Colonic mucosa (tissue), 4 donors: ENCODE results near the gene ST3GAL3. TPM values are rescaled to one million over a fixed set of nuclear protein-coding genes. Genes with fewer than 3 reads are reported as not detected.
A peak's percentile ranks its signal among the peaks of the same experiment; 100 is the strongest.

ENCODE experiments used
- DNase-seq: peaks from one replicate; pipeline ENCODE4 v3.0.0-alpha.2; 2020
- H3K27ac ChIP-seq: fragments of 200-600 bp; one replicate; pipeline ENCODE4 v1.8.0; 2021
- H3K27me3 ChIP-seq: fragments of 200-600 bp; one replicate; pipeline ENCODE4 v1.8.0; 2021
- H3K36me3 ChIP-seq: fragments of 200-600 bp; one replicate; pipeline ENCODE4 v1.8.0; 2021
- H3K4me1 ChIP-seq: fragments of 200-600 bp; one replicate; pipeline ENCODE4 v1.8.0; 2021; ENCODE audit warnings: mild to moderate bottlenecking
- H3K4me3 ChIP-seq: fragments of 200-600 bp; one replicate; pipeline ENCODE4 v1.8.0; 2021
- H3K9ac ChIP-seq, 2 donors: one replicate each; pipeline ENCODE4 v1.7.0; 2013; ENCODE audit warnings: control low read depth in 2 of 2, low read depth in 2 of 2, low read length in 2 of 2
- H3K9me3 ChIP-seq: fragments of 200-600 bp; one replicate; pipeline ENCODE4 v1.8.0; 2021
- CTCF ChIP-seq: fragments of 200-600 bp; IDR thresholded peaks from one replicate; pipeline ENCODE4 v1.8.0; 2022; ENCODE audit warnings: antibody characterized with exemption, mild to moderate bottlenecking
- intact Hi-C: fragments of 100-400 bp; cut with DNase I; formaldehyde crosslinking; loops from one replicate; pipeline ENCODE4 v1.14.1; 2022
- total RNA-seq, 2 donors: library from RNA; stranded (reverse); fragmentation: NEBNext Ultra II Directional in 1 of 2; extraction: Animal tissue kit (Norgen Biotek cat#: 25700) in 1 of 2; gene quantifications; one replicate each; pipeline ENCODE4 v1.2.1, GENCODE V29; 2021
- donor health status: healthy.
- donor health status: DM: no; HTN: no; CAD: no.
- donor health status: DM: no; HTN: no; CAD: no.

Gene ST3GAL3
- total RNA-seq, 2 donors from 2014 or later: 5.1 to 6.0 TPM

GRCh38 chr1:43850591-43851233, 143.4 kb downstream of the ST3GAL3 start:
- TF ChIP-seq CTCF: no peak
- intact Hi-C loops: no loop called here
- DNase-seq: no peak
- Histone ChIP-seq H3K36me3 (no peaks in the 10 kb centered on the region), H3K9ac (no peak overlapping the region), H3K27ac (no peak overlapping the region), H3K4me3 (no peak overlapping the region), H3K4me1 (peaks cover 5% of the 10 kb centered on the region), H3K9me3 (no peaks in the 10 kb centered on the region), H3K27me3 (no peaks in the 10 kb centered on the region)

GRCh38 chr1:43851561-43852338, 144.4 kb downstream of the ST3GAL3 start:
- no peak for DNase-seq
- no peak for TF ChIP-seq CTCF

GRCh38 chr1:43853161-43853921, 146.0 kb downstream of the ST3GAL3 start:
- Histone ChIP-seq H3K27me3 (no peaks in the 10 kb centered on the region), H3K9ac (peak overlapping the region in 1 of 2 donors; percentile 9), H3K4me3 (no peak overlapping the region), H3K9me3 (no peaks in the 10 kb centered on the region), H3K27ac (peak overlapping the region; percentile 21), H3K4me1 (peaks cover 5% of the 10 kb centered on the region), H3K36me3 (no peaks in the 10 kb centered on the region)
- TF ChIP-seq CTCF: no peak
- peak; percentile 86 for DNase-seq
- intact Hi-C loops: no loop called here

More at GRCh38 chr1:43851561-43852338, 144.4 kb downstream of the ST3GAL3 start:
- no peaks in the 10 kb centered on the region for H3K9me3 ChIP-seq
- intact Hi-C loops: no loop called here
- no peak overlapping the region for H3K4me3 ChIP-seq
- peaks cover 5% of the 10 kb centered on the region for H3K4me1 ChIP-seq
- H3K27me3 ChIP-seq: no peaks in the 10 kb centered on the region
- no peak overlapping the region for H3K9ac ChIP-seq
- no peak overlapping the region for H3K27ac ChIP-seq
- no peaks in the 10 kb centered on the region for H3K36me3 ChIP-seq

GRCh38 chr1:43854473-43854872, 147.1 kb downstream of the ST3GAL3 start:
- H3K27ac ChIP-seq: no peak overlapping the region
- no peak overlapping the region for H3K9ac ChIP-seq
- H3K4me3 ChIP-seq: no peak overlapping the region
- H3K36me3 ChIP-seq: no peaks in the 10 kb centered on the region
- intact Hi-C loops: no loop called here
- no peak for DNase-seq
- H3K9me3 ChIP-seq: no peaks in the 10 kb centered on the region
- H3K27me3 ChIP-seq: no peaks in the 10 kb centered on the region
- TF ChIP-seq CTCF: no peak
- peaks cover 5% of the 10 kb centered on the region for H3K4me1 ChIP-seq

- no peak overlapping the region for H3K27ac ChIP-seq
- no peaks in the 10 kb centered on the region for H3K9me3 ChIP-seq
- no peak for DNase-seq
- no peak overlapping the region for H3K4me3 ChIP-seq
- H3K27me3 ChIP-seq: no peaks in the 10 kb centered on the region
- no peak for TF ChIP-seq CTCF
- no peaks in the 10 kb centered on the region for H3K36me3 ChIP-seq
- intact Hi-C loops: no loop called here
- H3K9ac ChIP-seq: no peak overlapping the region
- peaks cover 5% of the 10 kb centered on the region for H3K4me1 ChIP-seq
Measured at GRCh38 chr1:43856188-43856587, 148.9 kb downstream of the ST3GAL3 start.
